NCI-H2081 treated with DMSO at 0.1 percent for 48 hours (cell line): ENCODE measurements around the gene ZBTB22.
"Not testable (repeated sequence)": the region's sequence is repeated elsewhere in the genome, so short reads cannot be mapped to it uniquely, and the experiment has no call there.

ENCODE experiments used
- DNase-seq: peaks from one replicate; lab custom pipeline; 2025; lab: John Stamatoyannopoulos, UW

ZBTB22 gene

GRCh38 chr6:33298773-33299236, 18.7 kb downstream of the ZBTB22 start, which contains the start of gene RGL2:
TSS of gene RGL2 (minus strand) at chr6:33298942. CDS start at chr6:33298610, 332 bp downstream.
- DNase-seq: no peak

GRCh38 chr6:33297956-33298772, 19.4 kb downstream of the ZBTB22 start:
- DNase-seq: no peak

- DNase-seq: no peak
Observed at GRCh38 chr6:33297406-33297955, 20.1 kb downstream of the ZBTB22 start.

- DNase-seq: no peak
Observed at GRCh38 chr6:33296797-33297405, 20.6 kb downstream of the ZBTB22 start.

- no peak for DNase-seq
Observed at GRCh38 chr6:33295621-33296369, 21.7 kb downstream of the ZBTB22 start.

- DNase-seq: no peak
Observed at GRCh38 chr6:33294086-33294823, 23.3 kb downstream of the ZBTB22 start.

GRCh38 chr6:33292996-33293682, 24.4 kb downstream of the ZBTB22 start:
- no peak for DNase-seq

- DNase-seq: no peak
Observed at GRCh38 chr6:33290459-33290858, 27.1 kb downstream of the ZBTB22 start.

- DNase-seq: no peak
Observed at GRCh38 chr6:33289784-33290315, 27.7 kb downstream of the ZBTB22 start.

GRCh38 chr6:33288921-33289783, 28.4 kb downstream of the ZBTB22 start, which contains the start of the genes PFDN6 and WDR46:
TSS of gene PFDN6 (plus strand) at chr6:33289601. CDS start at chr6:33289857, 256 bp downstream.
TSS of gene WDR46 (minus strand) at chr6:33289239. CDS start at chr6:33289170, 69 bp downstream.
- DNase-seq: peak; percentile 64

GRCh38 chr6:33288141-33288920, 29.2 kb downstream of the ZBTB22 start:
- DNase-seq: no peak

GRCh38 chr6:33286946-33287914, 30.3 kb downstream of the ZBTB22 start:
- DNase-seq: no peak

- not testable (repeated sequence) for DNase-seq
Observed at GRCh38 chr6:33285214-33285613, 32.3 kb downstream of the ZBTB22 start.

GRCh38 chr6:33280539-33280938, 37.0 kb downstream of the ZBTB22 start:
- no peak for DNase-seq

GRCh38 chr6:33279971-33280511, 37.5 kb downstream of the ZBTB22 start:
- no peak for DNase-seq

GRCh38 chr6:33279257-33279695, 38.3 kb downstream of the ZBTB22 start:
- DNase-seq: no peak

GRCh38 chr6:33278810-33279209, 38.7 kb downstream of the ZBTB22 start:
- DNase-seq: no peak
